ENCODE results near the gene ITGB2. TPM values are rescaled to one million over a fixed set of nuclear protein-coding genes. Genes with fewer than 3 reads are reported as not detected.

ITGB2 gene
- total RNA-seq, 1 experiment from 2014 or later = 24.8 TPM

- peaks cover 3% of the 10 kb centered on the region for H3K36me3 Mint-ChIP-seq (ENCODE audit: insufficient read depth, unreplicated experiment)
- DNase-seq (ENCODE audit: unreplicated experiment) = no peak
- CTCF ChIA-PET = interaction anchor here (0.9 to 1.1 kb wide), 2 partner anchors 21 to 23 kb away, joined by 3 to 4 read pairs; no protein-coding TSS in a partner anchor
Observed at GRCh38 chr21:44890338-44890931, 30.3 kb downstream of the ITGB2 start.

DNA sequence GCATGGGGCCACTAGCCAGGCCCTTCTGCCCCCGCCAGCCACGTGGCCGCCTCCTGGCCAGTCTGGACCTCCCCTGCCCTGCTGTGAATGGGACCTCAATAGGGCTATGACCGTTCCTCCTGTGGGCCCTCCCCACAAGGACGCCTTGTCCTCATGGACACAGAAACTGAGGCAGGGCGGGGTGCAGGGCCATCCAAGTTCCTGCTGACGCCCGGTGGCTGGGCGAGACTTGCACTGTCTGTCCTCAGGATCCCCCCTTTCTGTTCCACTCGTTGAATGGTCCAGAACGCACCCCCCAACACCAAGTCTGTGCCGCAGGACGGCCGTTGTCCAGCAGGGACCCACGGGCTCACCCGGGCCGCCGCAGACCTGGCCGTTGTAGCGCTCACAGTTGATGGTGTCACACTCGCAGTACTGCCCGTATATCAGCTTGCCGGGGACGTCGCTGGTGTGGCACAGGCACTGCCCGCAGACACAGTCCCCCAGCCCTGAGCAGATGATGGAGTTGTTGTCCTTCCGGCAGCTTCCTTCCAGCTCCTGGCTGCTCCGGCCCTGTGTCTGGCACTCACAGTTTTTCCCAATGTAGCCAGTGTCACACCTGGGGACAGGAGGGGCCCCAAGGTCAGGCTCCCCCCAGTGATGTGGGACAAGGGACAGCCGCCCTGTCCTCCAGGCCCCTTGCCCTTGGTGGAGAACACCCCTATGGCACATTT lies 30.9 kb downstream of the ITGB2 start:
- POLR2A ChIA-PET = interaction anchor here (1.0 to 1.7 kb wide), 3 partner anchors 8 to 22 kb away, joined by 4 to 6 read pairs (median 5); no protein-coding TSS in a partner anchor
- no TSS peak for BruUV-seq (replicated peaks)
- no peak for DNase-seq (ENCODE audit: unreplicated experiment)
- no peak for TF ChIP-seq CTCF (IDR thresholded peaks at IDR 0.05; ENCODE audit: unreplicated experiment)
- Mint-ChIP-seq H3K9me3 (ENCODE audit: unreplicated experiment) (no peaks in the 10 kb centered on the region), H3K4me3 (ENCODE audit: unreplicated experiment) (no peak overlapping the region), H3K27ac (ENCODE audit: low read depth, unreplicated experiment) (no peak overlapping the region), H3K4me1 (ENCODE audit: insufficient read depth, unreplicated experiment) (peaks cover 6% of the 10 kb centered on the region), H3K36me3 (ENCODE audit: insufficient read depth, unreplicated experiment) (peaks cover 5% of the 10 kb centered on the region), H3K27me3 (ENCODE audit: insufficient read depth, unreplicated experiment) (no peaks in the 10 kb centered on the region)
- intact Hi-C loops (cut with micrococcal nuclease) = no loop called here
- CTCF ChIA-PET = interaction anchor here (0.9 to 1.1 kb wide), 2 partner anchors 21 to 24 kb away, joined by 3 to 4 read pairs; no protein-coding TSS in a partner anchor

More at GRCh38 chr21:44890338-44890931, 30.3 kb downstream of the ITGB2 start:
- no peak overlapping the region for H3K27ac Mint-ChIP-seq (ENCODE audit: low read depth, unreplicated experiment)
- no peaks in the 10 kb centered on the region for H3K27me3 Mint-ChIP-seq (ENCODE audit: insufficient read depth, unreplicated experiment)
- no peak overlapping the region for H3K4me3 Mint-ChIP-seq (ENCODE audit: unreplicated experiment)
- POLR2A ChIA-PET = interaction anchor here (0.6 to 1.7 kb wide), 4 partner anchors 9 to 44 kb away, joined by 3 to 6 read pairs (median 4); no protein-coding TSS in a partner anchor
- no peak for TF ChIP-seq CTCF (IDR thresholded peaks at IDR 0.05; ENCODE audit: unreplicated experiment)
- intact Hi-C loops (cut with micrococcal nuclease) = no loop called here
- BruUV-seq (replicated peaks) = no TSS peak
- H3K9me3 Mint-ChIP-seq (ENCODE audit: unreplicated experiment) = no peaks in the 10 kb centered on the region
- peaks cover 6% of the 10 kb centered on the region for H3K4me1 Mint-ChIP-seq (ENCODE audit: insufficient read depth, unreplicated experiment)

- no peak for TF ChIP-seq CTCF (IDR thresholded peaks at IDR 0.05; ENCODE audit: unreplicated experiment)
- intact Hi-C loops (cut with micrococcal nuclease) = no loop called here
- no peak overlapping the region for H3K4me3 Mint-ChIP-seq (ENCODE audit: unreplicated experiment)
- H3K4me1 Mint-ChIP-seq (ENCODE audit: insufficient read depth, unreplicated experiment) = peaks cover 6% of the 10 kb centered on the region
- BruUV-seq (replicated peaks) = no TSS peak
- no peaks in the 10 kb centered on the region for H3K27me3 Mint-ChIP-seq (ENCODE audit: insufficient read depth, unreplicated experiment)
- ChIA-PET CTCF (interaction anchor here (0.6 kb wide), 1 partner anchor 265 kb away, joined by 3 read pairs; no protein-coding TSS in a partner anchor), POLR2A (interaction anchor here (1.7 kb wide), 1 partner anchor 16 kb away, joined by 5 read pairs; no protein-coding TSS in a partner anchor)
- H3K9me3 Mint-ChIP-seq (ENCODE audit: unreplicated experiment) = no peaks in the 10 kb centered on the region
- peaks cover 5% of the 10 kb centered on the region for H3K36me3 Mint-ChIP-seq (ENCODE audit: insufficient read depth, unreplicated experiment)
- no peak for DNase-seq (ENCODE audit: unreplicated experiment)
- no peak overlapping the region for H3K27ac Mint-ChIP-seq (ENCODE audit: low read depth, unreplicated experiment)
Observed at GRCh38 chr21:44888581-44889550, 31.8 kb downstream of the ITGB2 start.

Measured in MCF 10A (cell line).